Measurements from ENCODE around the gene TSR3.

Gene TSR3

DNA sequence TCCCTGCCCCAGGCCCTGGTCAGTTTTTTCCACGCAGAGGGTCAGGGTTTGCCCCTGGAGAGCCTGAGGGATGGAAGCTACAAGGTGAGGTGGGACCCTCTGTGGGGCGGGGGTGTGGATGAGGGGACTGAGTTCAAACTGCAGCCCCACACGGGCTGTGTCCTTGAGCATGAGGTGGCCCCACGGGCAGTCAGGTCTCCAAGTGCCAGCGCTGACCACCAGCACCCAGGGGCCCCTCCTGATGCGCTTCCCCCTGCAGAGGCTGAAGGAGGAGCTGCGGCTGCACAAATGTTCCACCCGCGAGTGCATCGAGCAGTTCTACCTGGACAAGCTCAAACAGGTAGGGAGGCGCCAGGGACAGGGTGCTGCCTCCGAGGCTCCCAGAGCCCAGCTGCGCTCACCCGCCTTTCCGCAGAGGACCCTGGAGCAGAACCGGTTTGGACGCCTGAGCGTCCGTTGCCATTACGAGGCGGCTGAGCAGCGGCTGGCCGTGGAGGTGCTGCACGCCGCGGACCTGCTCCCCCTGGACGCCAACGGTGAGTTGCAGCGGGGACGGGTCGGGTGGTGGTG lies 4.3 kb downstream of the TSR3 start:
- Histone ChIP-seq H3K27me3 (replicated peaks; ENCODE audit: insufficient read depth, low read length) (no peaks in the 10 kb centered on the region; the same call in 1 of the 2 replicates), H3K9me3 (replicated peaks; ENCODE audit: insufficient read depth, low read length) (no peaks in the 10 kb centered on the region), H3K4me1 (ENCODE audit: low read length) (peaks cover 2% of the 10 kb centered on the region), H3K79me2 (ENCODE audit: low read length) (peaks cover 24% of the 10 kb centered on the region), H3K4me2 (ENCODE audit: low read depth, low read length) (no peak overlapping the region), H4K20me1 (ENCODE audit: insufficient read depth, low read length) (no peaks in the 10 kb centered on the region), H3F3A (ENCODE audit: insufficient read depth, low read length) (no peaks in the 10 kb centered on the region), H3K9me2 (replicated peaks; ENCODE audit: insufficient read depth, low read length) (no peaks in the 10 kb centered on the region), H3K9ac (ENCODE audit: low read length) (no peak overlapping the region), H2AFZ (ENCODE audit: low read length) (no peak overlapping the region), H3K4me3 (ENCODE audit: low read length) (no peak overlapping the region), H3K27ac (ENCODE audit: low read length) (no peak overlapping the region), H3K36me3 (replicated peaks; ENCODE audit: insufficient read depth, low read length) (no peaks in the 10 kb centered on the region)
- TF ChIP-seq EZH2phosphoT487 (IDR thresholded peaks at IDR 0.05; ENCODE audit: low read length), result no peak
- TF ChIP-seq, protein P1, sequence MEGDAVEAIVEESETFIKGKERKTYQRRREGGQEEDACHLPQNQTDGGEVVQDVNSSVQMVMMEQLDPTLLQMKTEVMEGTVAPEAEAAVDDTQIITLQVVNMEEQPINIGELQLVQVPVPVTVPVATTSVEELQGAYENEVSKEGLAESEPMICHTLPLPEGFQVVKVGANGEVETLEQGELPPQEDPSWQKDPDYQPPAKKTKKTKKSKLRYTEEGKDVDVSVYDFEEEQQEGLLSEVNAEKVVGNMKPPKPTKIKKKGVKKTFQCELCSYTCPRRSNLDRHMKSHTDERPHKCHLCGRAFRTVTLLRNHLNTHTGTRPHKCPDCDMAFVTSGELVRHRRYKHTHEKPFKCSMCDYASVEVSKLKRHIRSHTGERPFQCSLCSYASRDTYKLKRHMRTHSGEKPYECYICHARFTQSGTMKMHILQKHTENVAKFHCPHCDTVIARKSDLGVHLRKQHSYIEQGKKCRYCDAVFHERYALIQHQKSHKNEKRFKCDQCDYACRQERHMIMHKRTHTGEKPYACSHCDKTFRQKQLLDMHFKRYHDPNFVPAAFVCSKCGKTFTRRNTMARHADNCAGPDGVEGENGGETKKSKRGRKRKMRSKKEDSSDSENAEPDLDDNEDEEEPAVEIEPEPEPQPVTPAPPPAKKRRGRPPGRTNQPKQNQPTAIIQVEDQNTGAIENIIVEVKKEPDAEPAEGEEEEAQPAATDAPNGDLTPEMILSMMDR (IDR thresholded peaks at IDR 0.05; ENCODE audit: low read length), result no peak
- no peak for TF ChIP-seq EZH2 (optimal IDR thresholded peaks at IDR 0.05; ENCODE audit: low read depth, low read length)
- no peak for DNase-seq

DNA sequence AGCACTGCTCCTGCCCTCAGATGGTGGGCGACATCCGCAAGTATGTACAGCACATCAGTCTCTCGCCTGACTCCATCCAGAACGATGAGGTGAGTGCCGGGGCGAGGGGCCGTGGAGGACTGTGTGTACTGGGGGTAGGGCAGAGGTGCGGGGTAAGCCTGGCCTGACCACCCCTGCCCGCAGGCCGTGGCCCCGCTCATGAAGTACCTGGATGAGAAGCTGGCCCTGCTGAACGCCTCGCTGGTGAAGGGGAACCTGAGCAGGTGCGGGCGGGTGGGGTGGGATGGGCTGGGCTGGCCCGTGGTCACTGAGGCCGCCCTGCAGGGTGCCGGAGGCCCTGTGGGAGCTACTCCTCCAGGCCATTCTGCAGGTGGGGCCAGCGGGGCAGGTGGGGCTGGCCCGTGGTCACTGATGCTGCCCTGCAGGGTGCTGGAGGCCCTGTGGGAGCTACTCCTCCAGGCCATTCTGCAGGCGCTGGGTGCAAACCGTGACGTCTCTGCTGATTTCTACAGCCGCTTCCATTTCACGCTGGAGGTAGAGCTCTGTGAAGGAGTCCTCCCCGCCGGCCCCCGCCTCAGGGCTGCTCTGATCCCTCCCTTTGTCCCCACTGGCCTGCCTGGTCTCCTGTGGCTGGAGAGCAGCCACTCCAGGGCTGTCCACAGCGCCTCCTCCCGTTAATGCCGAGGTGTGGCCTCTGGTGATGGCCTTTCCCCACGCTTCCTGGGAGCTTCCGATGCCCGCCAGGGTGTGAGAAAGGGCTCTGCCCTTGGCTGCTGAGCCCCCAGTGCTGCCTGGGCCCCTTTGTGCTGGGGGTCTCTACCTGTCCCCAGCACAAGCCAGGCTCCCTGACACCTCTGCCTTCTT lies 5.0 kb downstream of the TSR3 start:
- H3K36me3 ChIP-seq (replicated peaks; ENCODE audit: insufficient read depth, low read length), result no peaks in the 10 kb centered on the region
- H3F3A ChIP-seq (ENCODE audit: insufficient read depth, low read length), result no peaks in the 10 kb centered on the region
- no peaks in the 10 kb centered on the region for H3K9me3 ChIP-seq (replicated peaks; ENCODE audit: insufficient read depth, low read length)
- no peak overlapping the region for H3K9ac ChIP-seq (ENCODE audit: low read length)
- TF ChIP-seq EZH2phosphoT487 (IDR thresholded peaks at IDR 0.05; ENCODE audit: low read length), result no peak
- TF ChIP-seq, protein P1 (IDR thresholded peaks at IDR 0.05; ENCODE audit: low read length), result no peak
- no peak for TF ChIP-seq EZH2 (optimal IDR thresholded peaks at IDR 0.05; ENCODE audit: low read depth, low read length)
- H3K27me3 ChIP-seq (replicated peaks; ENCODE audit: insufficient read depth, low read length), result no peaks in the 10 kb centered on the region; the same call in 1 of the 2 replicates
- H3K79me2 ChIP-seq (ENCODE audit: low read length), result peaks cover 18% of the 10 kb centered on the region
- no peaks in the 10 kb centered on the region for H4K20me1 ChIP-seq (ENCODE audit: insufficient read depth, low read length)
- H3K4me3 ChIP-seq (ENCODE audit: low read length), result no peak overlapping the region
- no peak overlapping the region for H2AFZ ChIP-seq (ENCODE audit: low read length)
- H3K4me1 ChIP-seq (ENCODE audit: low read length), result peaks cover 7% of the 10 kb centered on the region
- no peak overlapping the region for H3K4me2 ChIP-seq (ENCODE audit: low read depth, low read length)
- no peak for DNase-seq
- H3K9me2 ChIP-seq (replicated peaks; ENCODE audit: insufficient read depth, low read length), result no peaks in the 10 kb centered on the region
- H3K27ac ChIP-seq (ENCODE audit: low read length), result no peak overlapping the region

DNA sequence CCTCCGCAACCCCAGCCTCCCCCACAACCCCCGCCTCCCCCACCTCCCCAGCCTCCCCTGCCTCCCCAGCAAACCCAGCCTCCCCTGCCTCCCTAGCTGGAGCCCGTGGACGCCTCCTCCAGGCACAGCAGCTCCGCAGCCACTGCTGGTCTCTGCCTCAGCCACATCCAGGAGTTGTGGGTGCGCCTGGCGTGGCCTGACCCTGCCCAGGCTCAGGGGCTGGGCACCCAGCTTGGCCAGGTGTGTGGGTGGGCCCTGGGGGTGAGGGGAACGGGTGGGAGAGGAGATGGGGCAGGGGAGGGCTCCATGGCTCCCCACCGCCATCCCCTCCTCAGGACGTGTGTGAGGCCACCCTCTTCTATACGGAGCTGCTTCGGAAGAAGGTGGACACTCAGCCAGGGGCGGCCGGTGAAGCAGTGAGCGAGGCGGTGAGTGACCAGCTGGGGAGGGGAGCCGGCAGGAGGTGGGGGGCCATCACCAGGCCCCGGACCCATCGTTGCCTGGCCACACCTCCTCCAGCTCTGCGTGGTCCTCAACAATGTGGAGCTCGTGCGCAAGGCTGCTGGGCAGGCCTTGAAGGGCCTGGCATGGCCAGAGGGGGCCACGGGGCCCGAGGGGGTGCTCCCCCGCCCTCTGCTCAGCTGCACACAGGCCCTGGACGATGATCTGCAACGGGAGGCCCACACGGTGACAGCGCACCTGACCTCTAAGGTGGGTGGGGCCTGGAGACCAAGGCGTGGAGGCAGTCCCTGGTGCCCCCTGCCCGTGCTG lies 5.8 kb downstream of the TSR3 start:
- Histone ChIP-seq H3K9me3 (replicated peaks; ENCODE audit: insufficient read depth, low read length) (no peaks in the 10 kb centered on the region), H3K27me3 (replicated peaks; ENCODE audit: insufficient read depth, low read length) (no peaks in the 10 kb centered on the region; the same call in 1 of the 2 replicates), H4K20me1 (ENCODE audit: insufficient read depth, low read length) (no peaks in the 10 kb centered on the region), H3K36me3 (replicated peaks; ENCODE audit: insufficient read depth, low read length) (no peaks in the 10 kb centered on the region), H3K9ac (ENCODE audit: low read length) (no peak overlapping the region), H3K9me2 (replicated peaks; ENCODE audit: insufficient read depth, low read length) (no peaks in the 10 kb centered on the region), H3F3A (ENCODE audit: insufficient read depth, low read length) (no peaks in the 10 kb centered on the region), H3K4me2 (ENCODE audit: low read depth, low read length) (no peak overlapping the region), H3K4me3 (ENCODE audit: low read length) (no peak overlapping the region), H2AFZ (ENCODE audit: low read length) (no peak overlapping the region), H3K27ac (ENCODE audit: low read length) (no peak overlapping the region), H3K4me1 (ENCODE audit: low read length) (peaks cover 7% of the 10 kb centered on the region), H3K79me2 (ENCODE audit: low read length) (peaks cover 11% of the 10 kb centered on the region)
- DNase-seq, result no peak
- TF ChIP-seq, protein P1 (IDR thresholded peaks at IDR 0.05; ENCODE audit: low read length), result no peak
- TF ChIP-seq EZH2 (optimal IDR thresholded peaks at IDR 0.05; ENCODE audit: low read depth, low read length) (no peak), EZH2phosphoT487 (IDR thresholded peaks at IDR 0.05; ENCODE audit: low read length) (no peak)
